NCI-H1436 treated with DMSO at 0.1 percent for 48 hours (cell line): ENCODE measurements around the gene DPYSL3.

Experiments
- DNase-seq: peaks from one replicate; lab custom pipeline; 2025; lab: John Stamatoyannopoulos, UW

The DPYSL3 gene

GRCh38 chr5:147472664-147473475 lies 37.0 kb downstream of the DPYSL3 start:
- peak; percentile 64 for DNase-seq

- DNase-seq = no peak
These were observed 41.8 kb downstream of the DPYSL3 start for GRCh38 chr5:147467973-147468508.

GRCh38 chr5:147466360-147466980 lies 43.4 kb downstream of the DPYSL3 start:
- no peak for DNase-seq

- no peak for DNase-seq
These were observed 44.1 kb downstream of the DPYSL3 start for GRCh38 chr5:147465747-147466146.

GRCh38 chr5:147464211-147464610 lies 45.7 kb downstream of the DPYSL3 start:
- DNase-seq = no peak

GRCh38 chr5:147461915-147462314 lies 48.0 kb downstream of the DPYSL3 start:
- no peak for DNase-seq

GRCh38 chr5:147460380-147460779 lies 49.5 kb downstream of the DPYSL3 start:
- no peak for DNase-seq

- no peak for DNase-seq
These were observed 51.3 kb downstream of the DPYSL3 start for GRCh38 chr5:147458581-147458980.

- no peak for DNase-seq
These were observed 53.9 kb downstream of the DPYSL3 start for GRCh38 chr5:147455822-147456450.

- DNase-seq = no peak
These were observed 54.7 kb downstream of the DPYSL3 start for GRCh38 chr5:147454996-147455677.

GRCh38 chr5:147453875-147454814 lies 55.7 kb downstream of the DPYSL3 start:
- DNase-seq = peak; percentile 23

- no peak for DNase-seq
These were observed 57.6 kb downstream of the DPYSL3 start for GRCh38 chr5:147452165-147452811.

- no peak for DNase-seq
These were observed 58.7 kb downstream of the DPYSL3 start for GRCh38 chr5:147451193-147451592.

- DNase-seq = no peak
These were observed 59.3 kb downstream of the DPYSL3 start for GRCh38 chr5:147450606-147451005.

- no peak for DNase-seq
These were observed 61.1 kb downstream of the DPYSL3 start for GRCh38 chr5:147448766-147449165.

GRCh38 chr5:147446523-147446922 lies 63.3 kb downstream of the DPYSL3 start:
- no peak for DNase-seq

GRCh38 chr5:147445917-147446316 lies 64.0 kb downstream of the DPYSL3 start:
- no peak for DNase-seq

GRCh38 chr5:147445090-147445489 lies 64.8 kb downstream of the DPYSL3 start:
- DNase-seq = no peak

- DNase-seq = no peak
These were observed 67.6 kb downstream of the DPYSL3 start for GRCh38 chr5:147442224-147442623.

- DNase-seq = no peak
These were observed 68.6 kb downstream of the DPYSL3 start for GRCh38 chr5:147441191-147441695.
